Neural progenitor cell (in vitro differentiated cells): Measurements from ENCODE around the gene PRDM11.

ENCODE experiments used
- EZH2 ChIP-seq: fragments of 200-600 bp; sonication (generic); IDR thresholded peaks from 2 replicates; pipeline ENCODE4 v1.6.1; 2017; ENCODE audit warnings: antibody characterized with exemption, mild to moderate bottlenecking, moderate library complexity
- EZH2phosphoT487 ChIP-seq: fragments of 200-600 bp; sonication (generic); IDR thresholded peaks from 2 replicates; pipeline ENCODE4 v1.6.1; 2017; ENCODE audit warnings: antibody characterized with exemption
- TF ChIP-seq, protein P1 (sequence below): fragments of 200-600 bp; sonication (generic); IDR thresholded peaks from 2 replicates; pipeline ENCODE4 v1.5.1; 2017; ENCODE audit warnings: antibody characterized with exemption, mild to moderate bottlenecking

DNA sequence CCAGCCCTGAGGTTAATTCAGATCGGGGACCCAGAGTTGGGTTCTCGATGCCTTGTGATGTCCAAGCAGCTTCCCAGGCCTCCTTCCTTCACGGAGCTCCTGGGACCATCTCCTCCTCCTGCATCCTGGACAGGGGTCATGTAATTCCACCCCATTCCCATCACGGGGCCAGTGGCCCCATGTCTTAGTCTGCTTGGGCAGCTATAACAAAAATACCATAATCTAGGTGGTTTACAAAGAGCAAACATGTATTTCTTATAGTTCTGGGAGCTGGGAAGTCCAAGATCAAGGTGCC is 41.7 kb upstream of the PRDM11 start:
- TF ChIP-seq EZH2 (no peak), EZH2phosphoT487 (no peak)
- TF ChIP-seq, protein P1, sequence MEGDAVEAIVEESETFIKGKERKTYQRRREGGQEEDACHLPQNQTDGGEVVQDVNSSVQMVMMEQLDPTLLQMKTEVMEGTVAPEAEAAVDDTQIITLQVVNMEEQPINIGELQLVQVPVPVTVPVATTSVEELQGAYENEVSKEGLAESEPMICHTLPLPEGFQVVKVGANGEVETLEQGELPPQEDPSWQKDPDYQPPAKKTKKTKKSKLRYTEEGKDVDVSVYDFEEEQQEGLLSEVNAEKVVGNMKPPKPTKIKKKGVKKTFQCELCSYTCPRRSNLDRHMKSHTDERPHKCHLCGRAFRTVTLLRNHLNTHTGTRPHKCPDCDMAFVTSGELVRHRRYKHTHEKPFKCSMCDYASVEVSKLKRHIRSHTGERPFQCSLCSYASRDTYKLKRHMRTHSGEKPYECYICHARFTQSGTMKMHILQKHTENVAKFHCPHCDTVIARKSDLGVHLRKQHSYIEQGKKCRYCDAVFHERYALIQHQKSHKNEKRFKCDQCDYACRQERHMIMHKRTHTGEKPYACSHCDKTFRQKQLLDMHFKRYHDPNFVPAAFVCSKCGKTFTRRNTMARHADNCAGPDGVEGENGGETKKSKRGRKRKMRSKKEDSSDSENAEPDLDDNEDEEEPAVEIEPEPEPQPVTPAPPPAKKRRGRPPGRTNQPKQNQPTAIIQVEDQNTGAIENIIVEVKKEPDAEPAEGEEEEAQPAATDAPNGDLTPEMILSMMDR: no peak
